ENCODE data around the gene FRMD4A.

FRMD4A gene

GRCh38 chr10:14010101-14010558 lies 320.6 kb downstream of the FRMD4A start:
- H3K36me3 ChIP-seq (ENCODE audit: low read depth), result no peaks in the 10 kb centered on the region
- no peak overlapping the region for H3K4me3 ChIP-seq (ENCODE audit: severe bottlenecking)
- no peak for DNase-seq (ENCODE audit: low spot score)
- no peaks in the 10 kb centered on the region for H3K9me3 ChIP-seq (ENCODE audit: severe bottlenecking)
- peak; percentile 25; the same call in 1 of the 3 replicates for ATAC-seq (ENCODE audit: low read depth)
- no peaks in the 10 kb centered on the region for H3K4me1 ChIP-seq (ENCODE audit: insufficient read depth, poor library complexity, severe bottlenecking)
- no peak for TF ChIP-seq CTCF (IDR thresholded peaks at IDR 0.05; ENCODE audit: poor library complexity, severe bottlenecking)
- no peaks in the 10 kb centered on the region for H3K27me3 ChIP-seq (ENCODE audit: insufficient read depth, poor library complexity, severe bottlenecking)
- H3K27ac ChIP-seq (ENCODE audit: poor library complexity, severe bottlenecking), result no peak overlapping the region

GRCh38 chr10:14009371-14010100 lies 321.2 kb downstream of the FRMD4A start:
- no peaks in the 10 kb centered on the region for H3K27me3 ChIP-seq (ENCODE audit: insufficient read depth, poor library complexity, severe bottlenecking)
- H3K9me3 ChIP-seq (ENCODE audit: severe bottlenecking), result no peaks in the 10 kb centered on the region
- H3K4me3 ChIP-seq (ENCODE audit: severe bottlenecking), result no peak overlapping the region
- ATAC-seq (ENCODE audit: low read depth), result peak; percentile 48; the same call in 2 of the 3 replicates
- no peaks in the 10 kb centered on the region for H3K36me3 ChIP-seq (ENCODE audit: low read depth)
- DNase-seq (ENCODE audit: low spot score), result no peak
- no peak for TF ChIP-seq CTCF (IDR thresholded peaks at IDR 0.05; ENCODE audit: poor library complexity, severe bottlenecking)
- no peak overlapping the region for H3K27ac ChIP-seq (ENCODE audit: poor library complexity, severe bottlenecking)
- no peaks in the 10 kb centered on the region for H3K4me1 ChIP-seq (ENCODE audit: insufficient read depth, poor library complexity, severe bottlenecking)

- Histone ChIP-seq H3K27ac (ENCODE audit: poor library complexity, severe bottlenecking) (no peak overlapping the region), H3K4me3 (ENCODE audit: severe bottlenecking) (no peak overlapping the region), H3K4me1 (ENCODE audit: insufficient read depth, poor library complexity, severe bottlenecking) (no peaks in the 10 kb centered on the region), H3K36me3 (ENCODE audit: low read depth) (no peaks in the 10 kb centered on the region), H3K9me3 (ENCODE audit: severe bottlenecking) (no peaks in the 10 kb centered on the region), H3K27me3 (ENCODE audit: insufficient read depth, poor library complexity, severe bottlenecking) (no peaks in the 10 kb centered on the region)
- DNase-seq (ENCODE audit: low spot score), result no peak
- TF ChIP-seq CTCF (IDR thresholded peaks at IDR 0.05; ENCODE audit: poor library complexity, severe bottlenecking), result no peak
- ATAC-seq (ENCODE audit: low read depth), result no peak
These were observed 322.0 kb downstream of the FRMD4A start for GRCh38 chr10:14008740-14009080.

GRCh38 chr10:14004536-14004935 lies 326.2 kb downstream of the FRMD4A start:
- TF ChIP-seq CTCF (IDR thresholded peaks at IDR 0.05; ENCODE audit: poor library complexity, severe bottlenecking), result no peak
- ATAC-seq (ENCODE audit: low read depth) (no peak), DNase-seq (ENCODE audit: low spot score) (no peak)
- no peaks in the 10 kb centered on the region for H3K4me1 ChIP-seq (ENCODE audit: insufficient read depth, poor library complexity, severe bottlenecking)
- no peak overlapping the region for H3K4me3 ChIP-seq (ENCODE audit: severe bottlenecking)
- no peaks in the 10 kb centered on the region for H3K27me3 ChIP-seq (ENCODE audit: insufficient read depth, poor library complexity, severe bottlenecking)
- no peak overlapping the region for H3K27ac ChIP-seq (ENCODE audit: poor library complexity, severe bottlenecking)
- no peaks in the 10 kb centered on the region for H3K9me3 ChIP-seq (ENCODE audit: severe bottlenecking)
- no peaks in the 10 kb centered on the region for H3K36me3 ChIP-seq (ENCODE audit: low read depth)

GRCh38 chr10:14003517-14004184 lies 327.1 kb downstream of the FRMD4A start:
- H3K27me3 ChIP-seq (ENCODE audit: insufficient read depth, poor library complexity, severe bottlenecking), result no peaks in the 10 kb centered on the region
- no peak for TF ChIP-seq CTCF (IDR thresholded peaks at IDR 0.05; ENCODE audit: poor library complexity, severe bottlenecking)
- H3K36me3 ChIP-seq (ENCODE audit: low read depth), result no peaks in the 10 kb centered on the region
- no peak for ATAC-seq (ENCODE audit: low read depth)
- H3K4me1 ChIP-seq (ENCODE audit: insufficient read depth, poor library complexity, severe bottlenecking), result no peaks in the 10 kb centered on the region
- no peak overlapping the region for H3K4me3 ChIP-seq (ENCODE audit: severe bottlenecking)
- no peak for DNase-seq (ENCODE audit: low spot score)
- no peaks in the 10 kb centered on the region for H3K9me3 ChIP-seq (ENCODE audit: severe bottlenecking)
- no peak overlapping the region for H3K27ac ChIP-seq (ENCODE audit: poor library complexity, severe bottlenecking)
